Measurements from ENCODE around the gene PAFAH2. TPM values are rescaled to one million over a fixed set of nuclear protein-coding genes. Genes with fewer than 3 reads are reported as not detected.
"Not testable (repeated sequence)": the region's sequence is repeated elsewhere in the genome, so short reads cannot be mapped to it uniquely, and the experiment has no call there.

The PAFAH2 gene
- total RNA-seq, 3 donors from 2014 or later (not counting 1 experiment from before 2014, with no cell fraction given): 39.0 to 95.1 (median 68.6) TPM

DNA sequence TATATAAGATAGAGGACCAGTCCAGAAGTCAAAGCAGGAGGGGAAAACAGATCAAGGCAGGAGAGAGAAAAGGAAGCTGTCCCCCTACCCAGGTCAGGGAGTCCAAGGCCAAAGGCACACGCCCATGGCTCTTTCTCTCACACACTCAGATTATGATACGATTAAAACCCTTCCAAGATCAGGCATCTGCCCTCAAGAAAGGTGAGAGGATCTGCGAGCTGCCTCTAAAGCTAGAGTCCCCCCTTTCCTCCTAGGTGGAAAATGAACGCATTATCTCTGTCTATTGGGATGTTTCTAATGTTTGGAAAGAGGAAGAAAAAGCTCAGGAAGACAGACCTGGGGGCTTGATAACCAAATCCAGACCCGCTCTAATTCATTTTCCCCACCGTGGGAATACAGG, 7.6 kb downstream of the PAFAH2 start:
- Mint-ChIP-seq H3K27ac (peak overlapping the region; percentile 89 to 98), H3K27me3 (ENCODE audit: low read depth in 2 of 2) (no peaks in the 10 kb centered on the region), H3K9me3 (no peaks in the 10 kb centered on the region), H3K4me3 (peak overlapping the region; percentile 97), H3K4me1 (peaks cover 79 to 88% of the 10 kb centered on the region in 2 donors), H3K36me3 (peaks cover 12% of the 10 kb centered on the region)
- no peak for ATAC-seq
- intact Hi-C loops (cut with micrococcal nuclease): loop anchor here (1.0 to 10.0 kb wide), 4 partner anchors 8 to 745 kb away; partner anchors contain the start of genes PAFAH2 and RSRP1
- Histone ChIP-seq H3K9me3 (ENCODE audit: control insufficient read depth, insufficient read depth, low read length) (no peaks in the 10 kb centered on the region), H3K27ac (ENCODE audit: low read length) (peak overlapping the region; percentile 84), H3K36me3 (ENCODE audit: control insufficient read depth, insufficient read depth, low read length) (peaks cover 20% of the 10 kb centered on the region), H3K4me1 (ENCODE audit: control insufficient read depth, insufficient read depth, low read length) (peaks cover 72% of the 10 kb centered on the region), H3K27me3 (ENCODE audit: control insufficient read depth, insufficient read depth, low read length) (no peaks in the 10 kb centered on the region), H3K4me3 (ENCODE audit: low read length) (peak overlapping the region; percentile 59)
- TF ChIP-seq CTCF (IDR thresholded peaks at IDR 0.05): no peak
- no peak for DNase-seq
- 16% methylated on average over 4 of the region's 6 CpGs for WGBS (ENCODE audit: insufficient coverage)

DNA sequence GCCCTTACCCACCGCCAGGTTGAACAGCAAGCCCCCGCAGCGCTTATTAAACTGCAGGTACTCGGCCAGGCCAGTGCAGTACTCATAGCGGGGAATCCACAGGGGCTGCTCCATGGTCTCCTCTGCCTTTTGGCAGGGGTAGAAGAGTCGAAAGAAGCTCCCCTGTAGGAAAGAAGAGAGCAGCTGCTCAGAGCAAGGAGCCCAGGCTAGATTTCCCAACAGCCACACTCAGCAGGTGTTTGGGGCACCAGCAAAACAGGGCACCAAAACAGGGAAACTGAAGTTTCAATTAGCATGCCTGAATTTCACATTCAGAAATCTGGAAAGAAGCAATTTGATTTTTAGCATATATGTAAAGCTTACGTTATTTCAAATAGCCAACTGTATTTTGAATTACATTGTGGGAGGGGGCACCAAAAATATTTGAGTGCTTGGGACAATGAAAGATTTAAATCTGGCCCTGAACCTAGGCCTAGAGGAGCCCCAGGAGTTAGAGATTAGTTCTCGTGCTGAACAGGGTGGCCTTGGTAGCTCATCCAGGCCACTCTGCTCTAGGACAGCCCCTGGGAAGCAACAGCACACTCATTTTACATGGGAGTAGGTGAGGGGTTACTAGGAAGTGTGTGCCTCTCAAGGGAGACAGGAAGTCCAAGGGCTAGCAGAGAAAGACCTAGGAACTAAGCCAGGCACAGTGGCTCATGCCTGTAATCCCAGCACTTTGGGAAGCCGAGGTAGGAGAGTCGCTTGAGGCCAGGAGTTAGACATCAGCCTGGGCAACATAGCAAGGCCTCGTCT, 8.2 kb downstream of the PAFAH2 start:
- peak overlapping the region; percentile 59 for H3K4me3 ChIP-seq (ENCODE audit: low read length)
- peaks cover 12% of the 10 kb centered on the region for H3K36me3 Mint-ChIP-seq
- peak overlapping the region; percentile 89 to 98 for H3K27ac Mint-ChIP-seq
- TF ChIP-seq CTCF (IDR thresholded peaks at IDR 0.05): no peak
- peaks cover 72% of the 10 kb centered on the region for H3K4me1 ChIP-seq (ENCODE audit: control insufficient read depth, insufficient read depth, low read length)
- peak overlapping the region; percentile 84 for H3K27ac ChIP-seq (ENCODE audit: low read length)
- no peaks in the 10 kb centered on the region for H3K9me3 Mint-ChIP-seq
- intact Hi-C loops (cut with micrococcal nuclease): loop anchor here (1.0 to 10.0 kb wide), 4 partner anchors 9 to 745 kb away; partner anchors contain the start of genes PAFAH2 and RSRP1
- no peak for ATAC-seq
- DNase-seq: no peak
- 89% methylated on average over 8 of the region's 11 CpGs for WGBS (ENCODE audit: insufficient coverage)
- H3K4me3 Mint-ChIP-seq: peak overlapping the region; percentile 97
- peaks cover 81 to 84% of the 10 kb centered on the region in 2 donors for H3K4me1 Mint-ChIP-seq
- no peaks in the 10 kb centered on the region for H3K9me3 ChIP-seq (ENCODE audit: control insufficient read depth, insufficient read depth, low read length)
- no peaks in the 10 kb centered on the region for H3K27me3 ChIP-seq (ENCODE audit: control insufficient read depth, insufficient read depth, low read length)
- H3K36me3 ChIP-seq (ENCODE audit: control insufficient read depth, insufficient read depth, low read length): peaks cover 23% of the 10 kb centered on the region
- H3K27me3 Mint-ChIP-seq (ENCODE audit: low read depth in 2 of 2): no peaks in the 10 kb centered on the region

DNA sequence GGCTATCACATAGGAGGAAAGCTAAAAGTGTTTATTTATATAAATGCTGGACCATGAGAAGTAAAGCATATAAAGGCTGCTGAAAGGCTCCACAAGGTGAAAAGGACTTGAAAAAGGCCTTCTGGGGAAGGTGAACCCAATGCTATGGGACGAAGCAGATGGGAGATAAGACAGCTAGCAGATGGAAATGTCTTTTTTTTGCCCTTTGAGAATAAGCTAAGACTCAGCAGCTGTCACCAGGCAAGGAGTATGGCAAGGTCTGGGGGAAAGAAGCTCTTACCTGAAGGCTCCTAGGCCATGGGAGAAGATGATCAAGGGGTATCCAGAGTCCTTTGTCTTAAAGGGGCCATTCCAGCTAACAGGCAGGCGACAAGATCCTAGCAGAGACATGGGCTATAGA, 9.9 kb downstream of the PAFAH2 start:
- peaks cover 38% of the 10 kb centered on the region for H3K36me3 ChIP-seq (ENCODE audit: control insufficient read depth, insufficient read depth, low read length)
- H3K4me1 ChIP-seq (ENCODE audit: control insufficient read depth, insufficient read depth, low read length): peaks cover 58% of the 10 kb centered on the region
- Mint-ChIP-seq H3K4me3 (peak overlapping the region; percentile 97), H3K9me3 (no peaks in the 10 kb centered on the region), H3K27me3 (ENCODE audit: low read depth in 2 of 2) (no peaks in the 10 kb centered on the region), H3K27ac (peak overlapping the region; percentile 89 to 98), H3K4me1 (peaks cover 78 to 83% of the 10 kb centered on the region in 2 donors), H3K36me3 (peaks cover 12% of the 10 kb centered on the region)
- no peak for ATAC-seq
- no peak for TF ChIP-seq CTCF (IDR thresholded peaks at IDR 0.05)
- WGBS (ENCODE audit: insufficient coverage): 89% methylated on average over 2 of the region's 2 CpGs
- no peaks in the 10 kb centered on the region for H3K27me3 ChIP-seq (ENCODE audit: control insufficient read depth, insufficient read depth, low read length)
- no peak for DNase-seq
- intact Hi-C loops (cut with micrococcal nuclease): no loop called here
- H3K9me3 ChIP-seq (ENCODE audit: control insufficient read depth, insufficient read depth, low read length): no peaks in the 10 kb centered on the region
- no peak overlapping the region for H3K4me3 ChIP-seq (ENCODE audit: low read length)
- no peak overlapping the region for H3K27ac ChIP-seq (ENCODE audit: low read length)

- H3K27me3 ChIP-seq (ENCODE audit: control insufficient read depth, insufficient read depth, low read length); intact Hi-C loops (cut with micrococcal nuclease); H3K27me3 Mint-ChIP-seq (ENCODE audit: low read depth in 2 of 2); H3K9me3 ChIP-seq (ENCODE audit: control insufficient read depth, insufficient read depth, low read length); H3K27ac Mint-ChIP-seq; H3K9me3 Mint-ChIP-seq; H3K4me3 Mint-ChIP-seq; ATAC-seq; DNase-seq; H3K27ac ChIP-seq (ENCODE audit: low read length); H3K4me3 ChIP-seq (ENCODE audit: low read length): not testable (repeated sequence)
- Histone ChIP-seq H3K4me1 (ENCODE audit: control insufficient read depth, insufficient read depth, low read length) (peaks cover 46% of the 10 kb centered on the region), H3K36me3 (ENCODE audit: control insufficient read depth, insufficient read depth, low read length) (peaks cover 49% of the 10 kb centered on the region)
- WGBS (ENCODE audit: insufficient coverage): 98% methylated on average over 5 of the region's 10 CpGs
- Mint-ChIP-seq H3K4me1 (peaks cover 77 to 83% of the 10 kb centered on the region in 2 donors), H3K36me3 (peaks cover 23% of the 10 kb centered on the region)
Measured at GRCh38 chr1:25986773-25987172, 11.1 kb downstream of the PAFAH2 start.

Measured in natural killer cell (primary cell).